HG03280 (cell line): ENCODE measurements around the gene BRS3.

Source experiments
- ATAC-seq: cut with Tn5 transposase; IDR thresholded peaks from one replicate; pipeline ENCODE4 v1.9.1; 2021; ENCODE audit warnings: mild to moderate bottlenecking, moderate library complexity; ENCODE audit not compliant: unreplicated experiment

BRS3 gene

GRCh38 chrX:136493011-136493410 is 5.3 kb downstream of the BRS3 start:
- no peak for ATAC-seq

GRCh38 chrX:136495043-136495442 is 7.3 kb downstream of the BRS3 start:
- ATAC-seq = no peak

GRCh38 chrX:136496186-136496763 is 8.5 kb downstream of the BRS3 start:
- no peak for ATAC-seq

DNA sequence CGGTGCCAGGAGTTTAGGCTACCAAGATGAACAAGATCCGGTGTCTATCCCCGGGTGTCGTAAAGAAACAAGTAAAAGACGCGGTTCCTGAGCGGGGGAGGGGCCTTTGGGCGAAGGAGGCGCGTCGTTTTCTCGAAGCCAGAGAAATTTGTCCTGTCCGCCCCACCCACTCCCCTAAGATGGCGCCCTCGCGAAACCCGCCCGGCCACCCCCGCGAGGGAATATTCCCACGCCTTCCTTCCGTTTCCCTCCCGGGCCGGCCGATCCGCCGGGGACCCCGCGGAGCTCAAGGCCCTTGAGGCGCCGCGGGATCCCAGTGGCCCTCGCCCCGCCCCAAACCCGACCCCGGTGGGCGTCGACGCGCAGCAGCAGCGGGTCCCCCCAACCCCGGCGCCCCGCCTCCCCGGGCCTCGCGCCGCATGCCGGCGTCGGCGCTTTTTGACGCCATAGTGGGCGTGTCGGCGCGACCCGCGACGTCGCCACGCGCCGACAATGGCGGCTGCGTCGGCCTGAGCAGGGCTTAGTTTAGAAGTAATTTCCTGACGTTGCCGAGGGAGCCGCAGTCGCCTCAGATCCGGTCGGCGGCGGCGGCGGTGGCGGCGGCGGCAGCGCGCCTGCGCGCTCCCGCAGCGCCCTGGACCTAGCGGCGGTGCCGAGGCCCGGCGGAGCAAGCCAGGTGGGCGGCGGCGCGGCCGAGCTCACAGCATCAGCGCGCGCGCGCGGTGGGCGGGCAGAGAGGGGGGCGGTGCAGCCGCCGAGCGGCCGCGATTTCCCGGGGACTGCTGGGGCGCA is 9.2 kb downstream of the BRS3 start:
- peak; percentile 87 for ATAC-seq

GRCh38 chrX:136497556-136498052 is 9.9 kb downstream of the BRS3 start, which contains the start of gene HTATSF1:
Gene HTATSF1 (plus strand): TSS chrX:136497592. CDS start chrX:136497685, 93 bp downstream.
- peak; percentile 12 for ATAC-seq

DNA sequence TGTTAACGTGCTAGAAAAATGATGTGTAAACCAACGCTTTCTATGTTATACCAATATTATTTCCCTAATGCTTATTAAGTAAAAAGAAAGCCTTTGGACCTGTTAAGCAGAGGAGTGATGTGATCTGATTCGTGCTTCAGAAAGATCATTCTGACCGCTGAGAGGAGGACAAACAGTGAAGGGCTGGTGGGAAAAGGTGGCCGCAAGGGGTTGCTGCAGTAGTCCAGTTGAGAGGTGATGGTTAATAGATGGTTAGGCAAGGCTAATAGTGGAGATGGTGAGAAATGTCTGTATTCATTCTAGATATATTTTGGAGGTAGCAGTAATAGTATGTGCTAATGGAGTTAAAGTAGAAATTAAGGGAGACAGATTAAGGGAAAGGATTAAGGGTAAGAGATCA is 31.3 kb downstream of the BRS3 start:
- ATAC-seq = no peak

DNA sequence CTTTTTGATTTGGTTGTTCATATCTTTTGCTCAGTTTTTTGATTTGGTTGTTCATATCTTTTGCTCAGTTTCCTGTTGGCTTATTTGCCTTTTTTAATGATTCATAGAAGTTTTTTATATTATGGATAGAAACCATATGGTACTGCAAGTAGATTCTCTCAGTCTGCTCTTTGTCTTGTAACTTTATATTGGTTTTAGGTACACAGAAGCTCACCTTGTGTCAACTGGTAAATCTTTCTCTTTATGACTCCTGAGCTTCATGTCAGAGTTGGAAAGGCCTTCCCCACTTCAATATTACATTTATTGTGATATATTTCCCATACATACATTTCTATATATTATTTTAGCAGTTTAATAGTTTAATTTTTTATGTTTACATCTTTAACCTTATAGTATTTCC is 36.0 kb downstream of the BRS3 start:
- ATAC-seq = no peak

GRCh38 chrX:136525738-136526606 is 38.2 kb downstream of the BRS3 start:
- no peak for ATAC-seq

DNA sequence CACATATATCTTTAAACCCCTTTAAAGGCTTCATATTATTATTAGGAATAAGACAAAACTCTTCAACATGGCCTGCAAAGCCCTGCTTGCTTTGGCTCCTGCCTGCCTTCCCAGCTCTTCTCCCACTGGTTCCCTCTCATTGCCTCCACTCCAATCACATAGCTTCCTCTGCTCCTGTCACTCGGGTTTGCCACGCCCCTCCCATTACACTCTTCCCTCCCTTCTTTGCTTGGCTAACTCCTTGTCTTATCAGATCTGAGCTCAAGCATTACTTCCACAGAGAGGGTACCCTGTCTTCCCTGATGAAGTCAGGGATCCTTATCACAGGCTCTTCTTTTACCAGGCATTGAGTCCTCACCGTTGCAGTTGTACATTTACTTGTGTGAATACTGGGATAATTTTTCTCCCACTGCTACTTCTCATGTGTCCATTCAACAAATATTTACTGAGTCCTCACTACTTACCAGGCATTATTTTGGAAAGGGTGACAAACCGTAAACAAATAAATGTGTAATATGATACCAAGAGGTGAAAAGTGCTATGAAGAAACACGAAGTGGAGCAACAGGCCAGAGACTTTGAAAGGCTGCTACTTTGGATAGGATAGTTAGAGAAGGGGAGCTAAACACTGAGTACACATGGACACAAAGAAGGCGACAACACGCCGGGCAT is 41.0 kb downstream of the BRS3 start:
- no peak for ATAC-seq

- ATAC-seq = no peak
Observed at GRCh38 chrX:136529795-136530194, 42.0 kb downstream of the BRS3 start.

DNA sequence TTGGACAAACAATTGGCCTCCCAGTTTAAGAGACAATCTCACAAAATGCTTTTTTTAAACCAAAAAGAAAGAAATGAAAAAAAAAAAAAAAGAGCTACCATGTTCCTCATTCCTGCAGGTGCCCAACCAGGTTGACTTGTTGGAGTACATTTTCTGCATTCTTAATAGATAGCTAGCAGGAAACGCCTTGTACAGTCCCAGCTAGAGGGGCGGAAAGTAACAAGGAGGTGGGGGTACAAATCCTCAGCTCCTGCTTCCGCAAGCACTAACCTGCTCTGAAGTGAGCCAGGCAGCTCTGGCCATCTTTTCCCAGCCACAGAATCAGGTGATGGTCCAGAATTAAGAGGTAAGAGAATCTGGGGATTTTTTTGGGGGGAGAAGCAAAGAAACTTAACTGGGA is 44.2 kb downstream of the BRS3 start, which contains the start of gene VGLL1:
VGLL1 (plus strand) TSS at position 265 of the 400 bp plus-strand sequence. CDS start 3,806 bp downstream, outside the sequence.
- no peak for ATAC-seq

GRCh38 chrX:136534131-136534530 is 46.4 kb downstream of the BRS3 start:
- ATAC-seq = no peak

DNA sequence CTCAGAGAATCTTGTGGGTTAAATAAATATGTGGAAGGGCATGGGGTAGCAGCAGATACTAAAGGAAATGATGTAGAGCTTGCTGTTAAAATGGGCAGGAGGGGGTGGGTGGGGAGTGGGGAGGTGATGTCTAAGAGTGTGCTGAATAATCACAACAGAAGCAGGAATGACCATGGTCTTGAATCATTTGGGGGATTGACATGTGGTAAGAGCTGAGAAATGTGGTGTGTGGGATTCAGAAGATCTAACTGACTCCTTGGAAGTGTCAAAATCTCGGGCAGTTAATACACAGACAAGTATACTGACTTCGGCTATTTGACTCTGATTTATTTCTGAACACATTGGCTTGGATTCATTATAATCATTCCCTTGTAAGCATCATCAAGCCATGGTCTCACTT is 51.1 kb downstream of the BRS3 start:
- no peak for ATAC-seq

DNA sequence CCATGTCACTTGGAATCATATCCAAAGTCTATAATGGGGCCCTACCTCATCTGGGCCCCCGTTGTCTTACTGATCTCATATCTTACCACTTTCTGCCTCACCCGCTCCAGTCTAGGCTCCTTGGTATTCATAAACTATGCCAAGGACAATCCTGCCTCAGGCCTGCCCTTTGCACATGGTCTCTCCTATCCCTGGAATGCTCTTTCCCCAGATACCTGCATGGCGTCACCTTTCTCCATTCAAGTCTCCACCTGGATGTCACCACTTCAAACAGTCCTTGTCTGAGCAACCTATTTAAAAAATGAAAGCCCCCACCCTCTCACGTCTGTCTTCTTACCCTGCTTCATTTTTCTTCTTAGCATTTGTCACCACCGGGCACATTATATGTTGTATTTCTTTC is 52.5 kb downstream of the BRS3 start:
- no peak for ATAC-seq

DNA sequence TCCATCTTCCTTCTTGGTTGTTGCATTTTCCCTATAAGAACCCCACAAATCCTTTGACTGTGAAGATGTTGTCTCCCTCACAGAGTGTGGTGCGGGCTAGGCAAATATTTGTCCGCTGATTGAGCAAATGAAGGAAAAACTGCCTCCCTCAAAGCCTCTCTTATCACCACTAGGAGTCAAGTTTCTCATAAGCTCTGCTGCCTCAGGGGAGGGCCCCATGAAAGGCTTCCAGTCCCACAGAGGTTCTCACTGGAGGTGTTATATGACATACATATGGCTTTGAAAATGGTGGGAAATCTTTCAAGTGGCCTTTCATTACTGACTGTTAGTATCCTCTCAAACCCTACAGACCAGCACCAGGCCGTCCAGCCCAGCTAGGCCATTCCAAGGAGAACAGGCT is 53.5 kb downstream of the BRS3 start:
- ATAC-seq = no peak

DNA sequence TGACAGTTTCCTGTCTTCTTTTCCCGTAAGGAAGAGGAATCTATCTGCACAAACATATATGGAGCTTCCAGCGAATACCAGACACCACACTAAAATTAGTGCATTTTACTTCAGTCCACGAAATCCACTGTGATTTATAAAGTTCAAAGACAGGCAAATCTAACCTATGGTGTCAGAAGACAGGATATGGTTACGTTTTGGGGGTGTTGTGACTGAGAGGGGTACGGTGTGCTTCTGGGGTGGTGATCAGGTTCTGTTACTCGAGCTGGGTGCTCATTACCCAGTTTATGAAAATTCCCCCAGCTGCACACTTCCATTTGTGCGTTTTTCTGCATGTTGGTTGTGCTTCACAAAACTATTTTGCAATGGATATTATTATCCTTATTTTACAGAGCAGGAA is 54.5 kb downstream of the BRS3 start:
- ATAC-seq = no peak
